ENCODE measurements around the gene CEP131.
A peak's percentile ranks its signal among the peaks of the same experiment; 100 is the strongest.

CEP131 gene

DNA sequence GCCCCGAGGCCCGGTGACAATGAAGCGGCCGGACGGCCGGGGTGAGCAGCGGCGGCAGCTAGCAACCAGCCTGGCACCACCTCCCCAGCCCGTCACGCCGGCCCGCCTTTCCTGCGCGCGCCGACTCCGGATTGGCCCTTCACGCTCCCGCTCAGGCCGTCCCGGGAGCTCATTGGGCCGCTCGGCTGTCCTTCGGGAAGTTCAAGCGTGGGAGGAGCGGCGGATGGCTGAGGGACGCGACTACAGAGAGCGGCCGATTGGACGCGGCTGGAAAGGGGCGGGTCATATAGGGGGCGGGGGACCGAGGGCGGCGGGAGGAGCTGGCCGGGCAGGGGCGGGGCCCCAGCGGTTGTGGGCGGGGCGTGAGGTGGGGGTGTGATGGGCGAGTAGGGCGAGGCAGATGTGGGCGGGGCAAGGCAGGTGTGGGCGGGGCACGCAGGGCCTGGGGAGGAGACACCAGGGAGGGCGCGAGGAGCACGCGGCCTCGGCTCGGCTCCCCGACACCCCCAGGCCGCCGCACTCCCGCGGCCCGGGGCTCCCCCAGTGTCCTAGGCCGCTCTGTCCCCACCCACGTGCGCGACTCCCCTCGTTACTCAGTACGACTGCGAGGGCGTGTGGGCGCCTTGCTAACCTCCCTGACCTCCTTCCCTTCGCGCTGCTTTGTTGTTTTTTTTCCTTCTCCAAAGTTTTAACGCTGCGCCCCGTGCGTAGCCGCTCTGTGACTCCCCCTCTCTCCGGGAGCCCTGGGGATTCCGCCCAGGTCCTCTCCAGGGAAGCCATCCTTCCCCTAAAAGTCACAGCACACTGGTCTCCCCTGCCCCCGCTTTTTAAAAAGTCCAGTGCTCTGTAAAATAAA, at the start of gene CEP131:
TSS of gene CEP131 (minus strand) at position 60 of the 856 bp plus-strand sequence. CDS start 2,909 bp downstream, outside the sequence.
- TF ChIP-seq, protein P1, sequence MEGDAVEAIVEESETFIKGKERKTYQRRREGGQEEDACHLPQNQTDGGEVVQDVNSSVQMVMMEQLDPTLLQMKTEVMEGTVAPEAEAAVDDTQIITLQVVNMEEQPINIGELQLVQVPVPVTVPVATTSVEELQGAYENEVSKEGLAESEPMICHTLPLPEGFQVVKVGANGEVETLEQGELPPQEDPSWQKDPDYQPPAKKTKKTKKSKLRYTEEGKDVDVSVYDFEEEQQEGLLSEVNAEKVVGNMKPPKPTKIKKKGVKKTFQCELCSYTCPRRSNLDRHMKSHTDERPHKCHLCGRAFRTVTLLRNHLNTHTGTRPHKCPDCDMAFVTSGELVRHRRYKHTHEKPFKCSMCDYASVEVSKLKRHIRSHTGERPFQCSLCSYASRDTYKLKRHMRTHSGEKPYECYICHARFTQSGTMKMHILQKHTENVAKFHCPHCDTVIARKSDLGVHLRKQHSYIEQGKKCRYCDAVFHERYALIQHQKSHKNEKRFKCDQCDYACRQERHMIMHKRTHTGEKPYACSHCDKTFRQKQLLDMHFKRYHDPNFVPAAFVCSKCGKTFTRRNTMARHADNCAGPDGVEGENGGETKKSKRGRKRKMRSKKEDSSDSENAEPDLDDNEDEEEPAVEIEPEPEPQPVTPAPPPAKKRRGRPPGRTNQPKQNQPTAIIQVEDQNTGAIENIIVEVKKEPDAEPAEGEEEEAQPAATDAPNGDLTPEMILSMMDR (IDR thresholded peaks at IDR 0.05; ENCODE audit: low read length, missing control alignments), result no peak
- peak; percentile 98 for DNase-seq (ENCODE audit: low read depth)
- peak within 1 kb of the TSS; percentile 69 for H3K4me3 ChIP-seq (replicated peaks; ENCODE audit: low read depth, low read length)

DNA sequence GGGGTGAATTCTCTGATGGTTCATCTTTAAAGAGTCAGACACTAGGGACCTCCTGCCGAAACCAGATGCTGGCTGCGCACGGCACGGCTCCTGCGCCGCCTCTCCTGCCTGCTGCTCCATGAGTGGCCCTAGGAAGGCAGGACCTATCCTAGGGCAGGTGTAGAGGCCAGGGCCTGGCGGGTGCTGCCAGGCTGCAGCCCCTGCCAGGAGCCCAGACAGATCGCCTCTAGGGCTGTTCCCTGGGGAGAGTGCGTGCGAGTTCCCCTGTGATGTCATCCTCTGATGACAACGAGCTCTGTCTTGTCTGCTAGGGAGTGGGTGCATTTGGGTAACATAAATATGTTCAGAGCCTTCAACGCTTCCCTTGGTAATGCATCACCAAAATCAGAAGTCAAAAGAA, 48.5 kb upstream of the CEP131 start:
- TF ChIP-seq, protein P1 (IDR thresholded peaks at IDR 0.05; ENCODE audit: low read length, missing control alignments), result no peak
- H3K4me3 ChIP-seq (replicated peaks; ENCODE audit: low read depth, low read length), result no peak overlapping the region
- DNase-seq (ENCODE audit: low read depth), result no peak

DNA sequence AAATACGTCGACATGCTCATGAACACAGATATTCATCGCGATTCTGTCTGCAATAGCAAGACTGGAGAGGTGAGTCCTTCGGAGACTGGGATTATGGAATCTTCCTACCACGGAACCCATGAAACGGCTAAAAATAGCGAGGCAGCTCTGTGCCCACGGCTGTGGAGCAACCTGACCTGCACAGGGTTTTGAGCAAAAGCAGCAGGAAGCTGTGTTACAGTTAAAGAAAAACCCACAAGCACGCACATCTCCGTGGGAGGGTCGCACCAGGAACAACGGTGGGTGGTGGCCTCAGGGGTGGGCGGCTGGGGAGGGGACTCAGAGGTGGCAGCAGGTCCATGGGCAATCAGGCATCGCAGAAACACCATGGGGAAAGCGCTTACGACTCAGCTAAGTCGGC, 47.5 kb upstream of the CEP131 start:
- TF ChIP-seq, protein P1 (IDR thresholded peaks at IDR 0.05; ENCODE audit: low read length, missing control alignments), result no peak
- DNase-seq (ENCODE audit: low read depth), result no peak
- H3K4me3 ChIP-seq (replicated peaks; ENCODE audit: low read depth, low read length), result no peak overlapping the region

DNA sequence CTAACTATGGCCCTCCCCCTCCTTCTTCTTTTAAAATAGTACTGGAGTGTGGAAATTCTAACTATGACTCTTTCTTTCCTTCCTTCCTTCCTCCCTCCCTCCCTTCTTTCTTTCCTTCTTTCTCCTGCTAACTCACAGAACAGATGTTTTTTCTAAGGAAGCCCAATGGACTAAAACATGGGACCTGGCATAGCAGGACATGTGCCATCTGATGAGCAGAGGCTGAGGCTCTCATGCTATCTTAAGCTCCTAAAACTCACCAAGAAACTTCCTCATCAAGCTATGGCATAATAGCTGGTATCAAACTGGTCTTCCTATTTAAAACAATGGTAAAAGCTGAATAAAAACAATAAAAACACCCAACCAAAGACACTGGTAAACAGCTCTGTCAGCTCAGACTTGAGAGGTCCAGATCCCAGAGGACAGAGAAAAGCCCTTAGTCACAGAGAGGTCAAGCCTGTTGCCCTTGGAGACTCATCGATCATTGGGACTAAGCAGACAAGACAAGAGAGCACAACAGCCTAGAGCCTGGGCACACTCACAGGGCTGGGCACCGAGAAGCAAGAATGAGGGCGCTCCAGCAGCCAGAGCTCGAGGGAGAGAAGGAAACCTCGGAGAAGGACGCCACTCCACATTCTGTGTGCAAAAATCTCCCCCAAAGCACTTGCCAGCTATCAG, 44.8 kb upstream of the CEP131 start:
- no peak overlapping the region for H3K4me3 ChIP-seq (replicated peaks; ENCODE audit: low read depth, low read length)
- TF ChIP-seq, protein P1 (IDR thresholded peaks at IDR 0.05; ENCODE audit: low read length, missing control alignments), result no peak
- no peak for DNase-seq (ENCODE audit: low read depth)

DNA sequence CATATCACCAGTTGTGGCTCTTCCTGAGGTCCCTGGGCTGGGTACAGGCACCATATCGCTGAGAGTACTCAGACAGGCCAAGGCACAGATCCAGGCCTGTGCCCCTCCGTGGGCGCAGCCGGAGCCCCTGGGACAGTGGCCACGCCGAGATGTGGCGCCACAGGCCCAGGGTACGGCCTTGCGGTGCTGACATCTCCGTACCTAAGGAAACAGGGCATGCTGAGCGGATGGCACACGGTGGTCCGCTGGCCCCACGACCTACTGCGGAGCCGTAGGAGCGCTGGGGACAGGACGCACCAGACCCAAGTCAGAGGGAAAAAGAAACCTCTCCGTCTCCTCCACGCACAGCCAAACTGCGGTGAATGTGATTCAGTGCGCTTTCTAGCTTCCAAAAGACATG, 42.8 kb upstream of the CEP131 start:
- TF ChIP-seq, protein P1 (IDR thresholded peaks at IDR 0.05; ENCODE audit: low read length, missing control alignments), result no peak
- no peak for DNase-seq (ENCODE audit: low read depth)
- H3K4me3 ChIP-seq (replicated peaks; ENCODE audit: low read depth, low read length), result no peak overlapping the region

DNA sequence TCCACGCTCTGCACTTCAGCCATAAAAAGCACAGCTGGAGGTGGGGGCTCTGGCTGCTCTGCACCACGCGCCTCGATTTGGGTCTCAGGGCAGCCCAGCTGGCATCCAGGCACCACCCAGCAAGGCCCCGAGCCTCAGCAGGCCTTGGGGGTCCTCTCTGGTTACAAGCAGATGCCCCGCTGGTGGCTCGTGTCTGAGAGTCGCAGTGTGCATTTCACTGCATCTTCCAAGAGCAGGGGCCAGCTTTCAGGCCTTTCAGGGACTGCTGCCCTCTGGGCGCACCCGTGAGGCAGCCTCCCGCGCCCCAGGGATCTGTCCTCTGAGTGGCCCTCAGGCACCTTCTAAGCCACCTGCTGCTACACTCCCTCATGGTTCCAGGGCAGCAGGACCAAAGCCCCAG, 41.9 kb upstream of the CEP131 start:
- TF ChIP-seq, protein P1 (IDR thresholded peaks at IDR 0.05; ENCODE audit: low read length, missing control alignments), result no peak
- no peak overlapping the region for H3K4me3 ChIP-seq (replicated peaks; ENCODE audit: low read depth, low read length)
- no peak for DNase-seq (ENCODE audit: low read depth)

Data from fibroblast of pulmonary artery (primary cell).